ENCODE data around the gene POLR2F. TPM values are rescaled to one million over a fixed set of nuclear protein-coding genes. Genes with fewer than 3 reads are reported as not detected.

Gene POLR2F
- total RNA-seq, 1 experiment from 2014 or later: 167 TPM

GRCh38 chr22:37983860-37984791 is 30.6 kb downstream of the POLR2F start, which contains the start of gene SOX10:
TSS of gene SOX10 (minus strand) at chr22:37984555. CDS start at chr22:37983784, 771 bp downstream.
- no peak for DNase-seq
- no peaks in the 10 kb centered on the region for H3K9me3 ChIP-seq
- H3K27me3 ChIP-seq: no peaks in the 10 kb centered on the region
- H3K4me3 ChIP-seq: no peak within 1 kb of the TSS
- no peaks in the 10 kb centered on the region for H3K36me3 ChIP-seq

- Histone ChIP-seq H3K4me3 (no peak overlapping the region), H3K9me3 (no peaks in the 10 kb centered on the region), H3K27me3 (no peaks in the 10 kb centered on the region), H3K36me3 (no peaks in the 10 kb centered on the region)
- no peak for DNase-seq
These were observed 31.6 kb downstream of the POLR2F start for GRCh38 chr22:37985050-37985585.

GRCh38 chr22:37985751-37986281 is 32.3 kb downstream of the POLR2F start:
- no peak for DNase-seq
- Histone ChIP-seq H3K27me3 (no peaks in the 10 kb centered on the region), H3K4me3 (no peak overlapping the region), H3K9me3 (no peaks in the 10 kb centered on the region), H3K36me3 (no peaks in the 10 kb centered on the region)

- Histone ChIP-seq H3K27me3 (no peaks in the 10 kb centered on the region), H3K36me3 (no peaks in the 10 kb centered on the region), H3K9me3 (no peaks in the 10 kb centered on the region), H3K4me3 (no peak overlapping the region)
- DNase-seq: no peak
These were observed 32.9 kb downstream of the POLR2F start for GRCh38 chr22:37986371-37986770.

- Histone ChIP-seq H3K27me3 (no peaks in the 10 kb centered on the region), H3K9me3 (no peaks in the 10 kb centered on the region), H3K36me3 (no peaks in the 10 kb centered on the region), H3K4me3 (no peak overlapping the region)
- DNase-seq: no peak
These were observed 35.9 kb downstream of the POLR2F start for GRCh38 chr22:37989146-37990045.

- H3K9me3 ChIP-seq: no peaks in the 10 kb centered on the region
- no peak for DNase-seq
These were observed 36.8 kb downstream of the POLR2F start for GRCh38 chr22:37990301-37990700.

GRCh38 chr22:37990862-37991261 is 37.4 kb downstream of the POLR2F start:
- Histone ChIP-seq H3K9me3 (no peaks in the 10 kb centered on the region), H3K36me3 (no peaks in the 10 kb centered on the region), H3K4me3 (no peak overlapping the region), H3K27me3 (no peaks in the 10 kb centered on the region)
- no peak for DNase-seq

More at GRCh38 chr22:37990301-37990700, 36.8 kb downstream of the POLR2F start:
- Histone ChIP-seq H3K36me3 (no peaks in the 10 kb centered on the region), H3K4me3 (no peak overlapping the region), H3K27me3 (no peaks in the 10 kb centered on the region)

GRCh38 chr22:37991731-37992442 is 38.4 kb downstream of the POLR2F start:
- no peaks in the 10 kb centered on the region for H3K27me3 ChIP-seq
- DNase-seq: no peak

GRCh38 chr22:37994049-37994448 is 40.5 kb downstream of the POLR2F start:
- Histone ChIP-seq H3K27me3 (no peaks in the 10 kb centered on the region), H3K36me3 (no peaks in the 10 kb centered on the region), H3K4me3 (no peak overlapping the region), H3K9me3 (no peaks in the 10 kb centered on the region)
- no peak for DNase-seq

More at GRCh38 chr22:37991731-37992442, 38.4 kb downstream of the POLR2F start:
- H3K4me3 ChIP-seq: no peak overlapping the region
- no peaks in the 10 kb centered on the region for H3K36me3 ChIP-seq
- H3K9me3 ChIP-seq: no peaks in the 10 kb centered on the region

GRCh38 chr22:37994982-37995381 is 41.5 kb downstream of the POLR2F start:
- H3K27me3 ChIP-seq: no peaks in the 10 kb centered on the region
- no peak for DNase-seq
- no peak overlapping the region for H3K4me3 ChIP-seq
- no peaks in the 10 kb centered on the region for H3K36me3 ChIP-seq
- no peaks in the 10 kb centered on the region for H3K9me3 ChIP-seq

- Histone ChIP-seq H3K36me3 (no peaks in the 10 kb centered on the region), H3K4me3 (no peak overlapping the region), H3K27me3 (no peaks in the 10 kb centered on the region), H3K9me3 (no peaks in the 10 kb centered on the region)
- no peak for DNase-seq
These were observed 42.0 kb downstream of the POLR2F start for GRCh38 chr22:37995460-37995859.

- Histone ChIP-seq H3K9me3 (no peaks in the 10 kb centered on the region), H3K36me3 (no peaks in the 10 kb centered on the region), H3K27me3 (no peaks in the 10 kb centered on the region), H3K4me3 (no peak overlapping the region)
- DNase-seq: peak; percentile 13
These were observed 42.6 kb downstream of the POLR2F start for GRCh38 chr22:37996079-37996478.

GRCh38 chr22:37996515-37997246 is 43.2 kb downstream of the POLR2F start:
- Histone ChIP-seq H3K36me3 (no peaks in the 10 kb centered on the region), H3K9me3 (no peaks in the 10 kb centered on the region)
- DNase-seq: no peak

GRCh38 chr22:37998543-37998942 is 45.0 kb downstream of the POLR2F start:
- Histone ChIP-seq H3K4me3 (no peak overlapping the region), H3K27me3 (no peaks in the 10 kb centered on the region), H3K36me3 (no peaks in the 10 kb centered on the region), H3K9me3 (no peaks in the 10 kb centered on the region)
- DNase-seq: no peak

More at GRCh38 chr22:37996515-37997246, 43.2 kb downstream of the POLR2F start:
- H3K4me3 ChIP-seq: no peak overlapping the region
- no peaks in the 10 kb centered on the region for H3K27me3 ChIP-seq

GRCh38 chr22:37999236-37999635 is 45.7 kb downstream of the POLR2F start:
- DNase-seq: no peak
- Histone ChIP-seq H3K4me3 (no peak overlapping the region), H3K27me3 (no peaks in the 10 kb centered on the region), H3K9me3 (no peaks in the 10 kb centered on the region), H3K36me3 (no peaks in the 10 kb centered on the region)

Measured in MG63 (cell line).